ELF-1 (cell line): ENCODE measurements around the gene CEACAM21.
"Not testable (repeated sequence)": the region's sequence is repeated elsewhere in the genome, so short reads cannot be mapped to it uniquely, and the experiment has no call there.

Experiments used
- DNase-seq: peaks from one replicate; pipeline ENCODE4 v3.0.0-alpha.2; 2016; ENCODE audit warnings: low read depth, low spot score

CEACAM21 gene

GRCh38 chr19:41548954-41549688 lies 26.8 kb upstream of the CEACAM21 start:
- no peak for DNase-seq

- DNase-seq, result no peak
These were observed 26.1 kb upstream of the CEACAM21 start for GRCh38 chr19:41549884-41550283.

GRCh38 chr19:41551212-41551610 lies 24.8 kb upstream of the CEACAM21 start:
- no peak for DNase-seq

GRCh38 chr19:41551711-41552110 lies 24.3 kb upstream of the CEACAM21 start:
- no peak for DNase-seq

DNA sequence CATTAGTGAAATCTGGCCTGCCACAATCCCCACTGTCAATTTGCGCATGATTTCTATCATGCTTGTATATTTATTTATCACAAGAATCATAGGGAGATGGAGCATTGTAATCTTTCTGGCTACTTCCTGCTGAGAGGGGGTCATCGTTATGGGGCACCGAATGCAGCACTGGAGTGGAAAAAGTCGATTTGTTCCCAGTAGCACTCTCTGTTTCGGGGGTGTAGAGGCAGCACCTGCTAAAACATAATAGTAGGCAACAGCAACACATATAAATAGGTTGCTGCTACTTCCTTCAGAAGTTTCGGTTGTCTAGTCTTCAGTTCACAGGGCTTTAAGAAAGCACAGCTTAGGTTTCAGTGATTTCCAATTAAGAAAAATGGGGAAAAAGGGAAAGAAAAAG lies 23.4 kb upstream of the CEACAM21 start:
- DNase-seq, result no peak

DNA sequence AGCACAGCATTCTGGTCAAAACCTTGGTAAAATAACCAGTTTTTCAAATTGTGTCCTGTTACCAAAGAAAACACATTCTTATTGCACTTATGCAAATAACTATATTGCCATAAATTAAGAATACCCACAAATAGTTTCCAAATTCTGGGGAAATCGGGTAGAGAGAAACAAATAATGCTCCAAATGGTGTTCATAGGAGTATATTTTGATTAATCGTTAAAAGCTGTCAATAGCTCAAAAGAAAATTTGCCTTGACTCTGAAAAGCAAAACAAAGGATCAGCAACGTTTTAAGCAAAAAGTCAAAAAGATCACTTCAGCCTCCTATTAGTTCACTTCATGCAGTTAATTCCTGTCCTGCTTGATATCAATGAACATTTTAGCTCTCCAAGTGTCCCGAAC lies 22.2 kb upstream of the CEACAM21 start:
- no peak for DNase-seq

GRCh38 chr19:41554907-41555306 lies 21.1 kb upstream of the CEACAM21 start:
- DNase-seq, result no peak

GRCh38 chr19:41555748-41556147 lies 20.2 kb upstream of the CEACAM21 start:
- DNase-seq, result no peak

- no peak for DNase-seq
These were observed 12.0 kb upstream of the CEACAM21 start for GRCh38 chr19:41563854-41564514.

GRCh38 chr19:41564515-41565378 lies 11.2 kb upstream of the CEACAM21 start:
- DNase-seq, result peak; percentile 42

GRCh38 chr19:41565379-41565720 lies 10.6 kb upstream of the CEACAM21 start:
- DNase-seq, result peak; percentile 6

GRCh38 chr19:41566001-41566400 lies 10.0 kb upstream of the CEACAM21 start:
- DNase-seq, result no peak

- DNase-seq, result no peak
These were observed 6.3 kb upstream of the CEACAM21 start for GRCh38 chr19:41569481-41570150.

- DNase-seq, result peak; percentile 10
These were observed 5.8 kb upstream of the CEACAM21 start for GRCh38 chr19:41570179-41570578.

DNA sequence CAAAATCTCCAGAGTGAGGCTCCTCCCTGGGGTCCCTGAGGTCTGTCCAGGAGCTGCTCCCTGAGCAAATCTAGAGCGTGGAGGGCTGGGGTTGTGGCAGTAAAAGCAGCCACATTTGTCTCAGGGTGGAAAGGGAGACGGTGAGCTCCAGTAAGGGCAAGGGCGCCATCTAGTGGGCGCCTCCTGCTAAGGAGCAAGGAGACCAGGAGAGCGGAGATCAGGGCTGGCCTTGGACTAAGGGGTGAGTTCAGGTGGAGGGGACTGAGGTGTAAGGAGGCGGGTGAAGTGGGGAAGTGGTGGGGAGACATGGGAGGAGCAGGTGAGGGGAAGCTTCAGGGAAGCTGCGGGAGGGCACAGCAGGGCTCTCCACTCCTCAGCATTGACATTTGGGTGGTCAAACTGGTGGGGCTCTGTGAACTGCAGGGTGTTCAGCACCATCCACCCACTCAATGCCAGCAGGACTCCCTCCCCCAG lies 5.3 kb upstream of the CEACAM21 start:
- DNase-seq, result peak; percentile 85

GRCh38 chr19:41577144-41577830 lies 1.3 kb downstream of the CEACAM21 start:
- DNase-seq, result no peak

DNA sequence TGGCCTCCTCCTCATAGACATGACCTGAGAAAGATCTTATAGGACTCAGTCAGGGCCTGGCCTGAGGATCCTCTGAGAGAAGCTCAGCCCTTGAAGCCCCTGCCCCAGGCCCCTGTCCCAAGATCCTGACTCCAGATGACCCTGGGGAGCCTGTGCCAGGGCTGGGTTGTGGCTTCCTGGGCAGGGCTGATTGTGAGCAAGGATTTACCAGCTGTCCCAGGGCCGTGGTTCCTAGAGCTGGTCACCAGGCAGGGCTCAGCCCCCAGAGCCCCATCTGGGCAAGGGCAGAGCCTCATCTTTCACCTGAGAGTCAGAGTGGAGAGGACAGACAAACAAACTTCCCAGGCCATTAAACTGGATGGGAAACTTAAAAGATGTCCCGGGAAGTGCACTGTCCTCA lies 1.9 kb downstream of the CEACAM21 start:
- no peak for DNase-seq

DNA sequence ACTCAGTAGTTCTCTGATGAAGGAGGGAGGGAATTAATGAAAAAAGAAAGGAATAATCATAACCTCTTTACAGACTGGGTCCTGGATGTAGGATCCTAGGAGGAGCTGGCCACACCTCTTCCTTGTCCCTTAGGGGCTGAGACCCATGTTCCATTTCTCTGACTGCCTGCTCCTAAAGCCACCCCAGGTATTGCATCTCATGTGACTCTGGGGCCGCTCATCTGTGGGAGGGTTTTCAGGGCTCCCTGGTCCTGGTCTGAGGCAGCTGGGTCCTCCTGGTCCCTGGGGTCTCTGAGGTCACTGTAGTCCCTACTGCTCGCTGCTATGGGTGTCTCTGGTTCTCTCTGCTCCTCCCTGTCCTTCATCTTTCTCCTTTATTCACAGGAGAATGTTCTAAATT lies 2.9 kb downstream of the CEACAM21 start:
- DNase-seq, result no peak

DNA sequence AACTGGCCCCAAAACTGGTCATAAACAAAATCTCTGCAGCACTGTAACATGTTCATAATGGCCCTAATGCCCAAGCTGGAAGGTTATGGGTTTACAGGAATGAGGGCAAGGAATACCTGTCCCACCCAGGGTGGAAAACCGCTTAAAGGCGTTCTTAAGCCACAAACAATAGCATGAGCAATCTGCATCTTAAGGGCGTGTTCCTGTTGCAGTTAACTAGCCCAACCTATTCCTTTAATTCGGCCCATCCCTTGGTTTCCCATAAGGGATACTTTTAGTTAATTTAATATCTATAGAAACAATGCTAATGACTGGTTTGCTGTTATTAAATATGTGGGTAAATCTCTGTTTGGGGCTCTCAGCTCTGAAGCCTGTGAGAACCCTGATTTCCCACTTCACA lies 5.1 kb downstream of the CEACAM21 start:
- DNase-seq, result not testable (repeated sequence)

- not testable (repeated sequence) for DNase-seq
These were observed 6.7 kb downstream of the CEACAM21 start for GRCh38 chr19:41582577-41583182.
